HepG2 (cell line): ENCODE results near the gene WDR31.

Experiments
- ATF7-NPFF ChIP-seq: sonication (generic); formaldehyde crosslinking; IDR thresholded peaks from 2 replicates; pipeline ENCODE4 v1.8.1; 2023; ENCODE audit warnings: mild to moderate bottlenecking, low read depth, missing genetic modification reagents, moderate library complexity
- CBX5 ChIP-seq: sonication (generic); formaldehyde crosslinking; IDR thresholded peaks from 2 replicates; pipeline ENCODE4 v1.4.0; 2020; ENCODE audit warnings: missing genetic modification reagents, borderline replicate concordance
- KDM5B ChIP-seq: sonication (generic); formaldehyde crosslinking; IDR thresholded peaks from 2 replicates; pipeline ENCODE4 v1.4.0; 2020; ENCODE audit warnings: missing genetic modification reagents, mild to moderate bottlenecking, borderline replicate concordance
- MIXL1 ChIP-seq: IDR thresholded peaks from 2 replicates; pipeline ENCODE4 v1.6.1; 2016
- POLR2AphosphoS2 ChIP-seq: IDR thresholded peaks from 2 replicates; pipeline ENCODE4 v1.6.1; 2011; ENCODE audit warnings: low read depth, low read length, improper control_type of control experiment
- ZNF792 ChIP-seq: IDR thresholded peaks from 2 replicates; pipeline ENCODE4 v1.6.1; 2016
- TF ChIP-seq, protein P1 (sequence below): sonication (generic); formaldehyde crosslinking; IDR thresholded peaks from 2 replicates; pipeline ENCODE4 v1.4.0; 2020; ENCODE audit warnings: missing genetic modification reagents, mild to moderate bottlenecking, borderline replicate concordance
- TF ChIP-seq, protein P2 (sequence below): sonication (generic); formaldehyde crosslinking; IDR thresholded peaks from 2 replicates; pipeline ENCODE4 v1.8.1; 2023; ENCODE audit warnings: missing genetic modification reagents, inconsistent platforms, borderline replicate concordance
- TF ChIP-seq, protein P3 (sequence below): sonication (generic); formaldehyde crosslinking; IDR thresholded peaks from 2 replicates; pipeline ENCODE4 v1.5.0; 2020; ENCODE audit warnings: mild to moderate bottlenecking, missing genetic modification reagents, moderate library complexity
- TF ChIP-seq, protein P4 (sequence below): sonication (generic); formaldehyde crosslinking; IDR thresholded peaks from 2 replicates; pipeline ENCODE4 v1.4.0; 2020; ENCODE audit warnings: missing genetic modification reagents, borderline replicate concordance

DNA sequence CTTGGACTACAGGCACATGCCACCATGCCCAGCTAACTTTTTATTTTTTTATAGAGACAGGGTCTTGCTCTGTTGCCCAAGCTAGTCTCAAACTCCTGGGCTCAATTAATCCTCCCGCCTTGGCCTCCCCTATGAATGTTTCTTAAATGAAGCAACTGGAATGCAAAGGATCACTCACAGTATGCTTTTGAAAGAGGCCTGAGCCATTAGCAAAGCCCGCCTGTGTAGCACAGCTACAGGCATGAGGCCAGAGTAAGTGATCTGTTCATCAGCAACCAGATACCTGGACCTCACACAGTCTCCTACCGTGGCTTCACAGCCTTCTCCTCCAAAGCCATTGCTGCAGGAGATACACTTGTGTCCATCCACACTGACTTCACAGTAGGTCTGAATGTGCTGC is 20.0 kb downstream of the WDR31 start:
- no peak for TF ChIP-seq KDM5B
- TF ChIP-seq ATF7-NPFF (CRISPR knock-in tag) = no peak
- TF ChIP-seq, protein P1, sequence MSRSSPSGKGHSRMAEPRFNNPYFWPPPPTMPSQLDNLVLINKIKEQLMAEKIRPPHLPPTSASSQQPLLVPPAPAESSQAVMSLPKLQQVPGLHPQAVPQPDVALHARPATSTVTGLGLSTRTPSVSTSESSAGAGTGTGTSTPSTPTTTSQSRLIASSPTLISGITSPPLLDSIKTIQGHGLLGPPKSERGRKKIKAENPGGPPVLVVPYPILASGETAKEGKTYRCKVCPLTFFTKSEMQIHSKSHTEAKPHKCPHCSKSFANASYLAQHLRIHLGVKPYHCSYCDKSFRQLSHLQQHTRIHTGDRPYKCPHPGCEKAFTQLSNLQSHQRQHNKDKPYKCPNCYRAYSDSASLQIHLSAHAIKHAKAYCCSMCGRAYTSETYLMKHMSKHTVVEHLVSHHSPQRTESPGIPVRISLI (CRISPR knock-in tag) = no peak
- TF ChIP-seq ZNF792 (CRISPR knock-in tag) = no peak
- TF ChIP-seq, protein P2, sequence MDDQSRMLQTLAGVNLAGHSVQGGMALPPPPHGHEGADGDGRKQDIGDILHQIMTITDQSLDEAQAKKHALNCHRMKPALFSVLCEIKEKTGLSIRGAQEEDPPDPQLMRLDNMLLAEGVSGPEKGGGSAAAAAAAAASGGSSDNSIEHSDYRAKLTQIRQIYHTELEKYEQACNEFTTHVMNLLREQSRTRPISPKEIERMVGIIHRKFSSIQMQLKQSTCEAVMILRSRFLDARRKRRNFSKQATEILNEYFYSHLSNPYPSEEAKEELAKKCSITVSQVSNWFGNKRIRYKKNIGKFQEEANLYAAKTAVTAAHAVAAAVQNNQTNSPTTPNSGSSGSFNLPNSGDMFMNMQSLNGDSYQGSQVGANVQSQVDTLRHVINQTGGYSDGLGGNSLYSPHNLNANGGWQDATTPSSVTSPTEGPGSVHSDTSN (CRISPR knock-in tag) = no peak
- no peak for TF ChIP-seq MIXL1 (CRISPR knock-in tag)
- no peak for TF ChIP-seq POLR2AphosphoS2
- no peak for TF ChIP-seq CBX5 (CRISPR knock-in tag)
- TF ChIP-seq, protein P3, sequence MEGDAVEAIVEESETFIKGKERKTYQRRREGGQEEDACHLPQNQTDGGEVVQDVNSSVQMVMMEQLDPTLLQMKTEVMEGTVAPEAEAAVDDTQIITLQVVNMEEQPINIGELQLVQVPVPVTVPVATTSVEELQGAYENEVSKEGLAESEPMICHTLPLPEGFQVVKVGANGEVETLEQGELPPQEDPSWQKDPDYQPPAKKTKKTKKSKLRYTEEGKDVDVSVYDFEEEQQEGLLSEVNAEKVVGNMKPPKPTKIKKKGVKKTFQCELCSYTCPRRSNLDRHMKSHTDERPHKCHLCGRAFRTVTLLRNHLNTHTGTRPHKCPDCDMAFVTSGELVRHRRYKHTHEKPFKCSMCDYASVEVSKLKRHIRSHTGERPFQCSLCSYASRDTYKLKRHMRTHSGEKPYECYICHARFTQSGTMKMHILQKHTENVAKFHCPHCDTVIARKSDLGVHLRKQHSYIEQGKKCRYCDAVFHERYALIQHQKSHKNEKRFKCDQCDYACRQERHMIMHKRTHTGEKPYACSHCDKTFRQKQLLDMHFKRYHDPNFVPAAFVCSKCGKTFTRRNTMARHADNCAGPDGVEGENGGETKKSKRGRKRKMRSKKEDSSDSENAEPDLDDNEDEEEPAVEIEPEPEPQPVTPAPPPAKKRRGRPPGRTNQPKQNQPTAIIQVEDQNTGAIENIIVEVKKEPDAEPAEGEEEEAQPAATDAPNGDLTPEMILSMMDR (CRISPR knock-in tag) = no peak
- TF ChIP-seq, protein P4, sequence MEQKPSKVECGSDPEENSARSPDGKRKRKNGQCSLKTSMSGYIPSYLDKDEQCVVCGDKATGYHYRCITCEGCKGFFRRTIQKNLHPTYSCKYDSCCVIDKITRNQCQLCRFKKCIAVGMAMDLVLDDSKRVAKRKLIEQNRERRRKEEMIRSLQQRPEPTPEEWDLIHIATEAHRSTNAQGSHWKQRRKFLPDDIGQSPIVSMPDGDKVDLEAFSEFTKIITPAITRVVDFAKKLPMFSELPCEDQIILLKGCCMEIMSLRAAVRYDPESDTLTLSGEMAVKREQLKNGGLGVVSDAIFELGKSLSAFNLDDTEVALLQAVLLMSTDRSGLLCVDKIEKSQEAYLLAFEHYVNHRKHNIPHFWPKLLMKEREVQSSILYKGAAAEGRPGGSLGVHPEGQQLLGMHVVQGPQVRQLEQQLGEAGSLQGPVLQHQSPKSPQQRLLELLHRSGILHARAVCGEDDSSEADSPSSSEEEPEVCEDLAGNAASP (CRISPR knock-in tag) = no peak
